GM04504 (cell line): Measurements from ENCODE around the gene IGFALS.

Experiments used
- DNase-seq: peaks from one replicate; pipeline ENCODE4 v3.0.0-alpha.2; 2012; ENCODE audit warnings: low read depth

Gene IGFALS

DNA sequence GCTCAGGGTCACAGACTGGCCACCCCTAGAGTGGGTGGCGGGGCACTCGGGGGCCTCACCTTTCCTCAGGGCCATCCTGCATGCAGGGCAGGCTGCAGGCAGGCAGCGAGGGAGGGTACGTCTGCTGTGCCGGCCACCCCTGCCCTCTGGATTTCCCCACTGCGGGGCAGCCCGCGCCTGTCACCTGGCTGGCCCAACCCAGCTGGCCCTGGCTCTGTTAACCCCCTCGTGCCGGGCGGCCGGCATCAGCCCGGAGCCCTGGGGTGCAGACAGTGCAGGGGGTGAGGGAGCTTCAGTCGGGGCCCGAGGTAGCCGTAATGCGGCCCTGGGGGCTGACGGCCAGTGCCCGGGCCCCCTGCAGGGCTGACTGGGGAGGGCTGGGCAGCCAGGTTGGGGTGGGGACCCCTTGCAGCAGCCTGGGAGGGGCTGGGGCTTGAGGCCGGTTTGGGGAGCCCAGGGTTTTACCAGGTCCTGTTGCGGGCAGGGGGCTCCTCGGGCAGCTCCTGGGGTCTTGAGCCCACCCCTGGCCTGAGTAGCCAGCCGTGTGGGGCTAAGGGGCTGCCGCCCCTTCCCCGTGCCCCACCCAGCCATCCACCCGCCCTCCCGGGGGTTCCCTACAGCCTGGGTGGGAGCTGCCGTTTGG is at the start of gene IGFALS:
Gene IGFALS (minus strand): TSS at position 128 of the 643 bp plus-strand sequence. CDS start 53 bp downstream, at position 75.
- DNase-seq: no peak

DNA sequence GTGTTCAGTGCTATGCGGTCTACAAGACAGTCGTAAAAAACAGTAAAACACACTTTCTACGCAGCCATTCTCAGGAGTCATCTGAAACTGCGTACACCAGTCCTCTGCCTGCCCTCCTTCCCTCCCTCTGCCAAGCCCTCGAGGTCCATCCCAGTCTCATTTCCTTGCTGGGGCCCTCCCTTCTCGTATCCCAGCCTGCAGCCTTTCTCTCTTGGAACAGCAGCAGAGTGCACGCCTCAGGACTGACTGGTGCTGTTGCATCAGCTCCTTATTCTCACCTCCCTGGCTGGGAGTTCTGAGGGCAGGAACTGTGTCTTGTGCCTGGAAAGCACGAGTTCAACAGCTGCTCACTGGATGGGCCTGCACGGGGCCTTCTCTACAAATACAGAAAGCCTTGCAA is 46.0 kb upstream of the IGFALS start:
- DNase-seq: peak; percentile 81

DNA sequence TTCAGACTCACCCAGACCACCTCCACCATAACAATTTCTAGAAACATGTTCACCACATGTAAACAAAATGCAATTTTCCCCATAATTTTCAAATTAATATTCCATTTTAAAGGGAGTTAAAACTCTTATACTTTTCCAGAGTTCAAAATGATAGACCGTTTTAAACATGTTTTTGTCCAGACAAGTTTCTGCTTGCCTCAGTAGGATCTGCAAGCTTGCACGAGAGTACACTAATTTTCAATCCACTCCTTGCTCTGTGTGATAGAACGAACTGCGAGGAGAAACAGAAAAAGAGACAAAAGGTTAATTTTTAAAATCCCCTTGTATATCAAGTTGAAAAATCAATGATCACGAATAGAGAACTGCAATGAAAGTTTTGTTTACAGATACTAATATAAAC is 40.6 kb upstream of the IGFALS start:
- no peak for DNase-seq

DNA sequence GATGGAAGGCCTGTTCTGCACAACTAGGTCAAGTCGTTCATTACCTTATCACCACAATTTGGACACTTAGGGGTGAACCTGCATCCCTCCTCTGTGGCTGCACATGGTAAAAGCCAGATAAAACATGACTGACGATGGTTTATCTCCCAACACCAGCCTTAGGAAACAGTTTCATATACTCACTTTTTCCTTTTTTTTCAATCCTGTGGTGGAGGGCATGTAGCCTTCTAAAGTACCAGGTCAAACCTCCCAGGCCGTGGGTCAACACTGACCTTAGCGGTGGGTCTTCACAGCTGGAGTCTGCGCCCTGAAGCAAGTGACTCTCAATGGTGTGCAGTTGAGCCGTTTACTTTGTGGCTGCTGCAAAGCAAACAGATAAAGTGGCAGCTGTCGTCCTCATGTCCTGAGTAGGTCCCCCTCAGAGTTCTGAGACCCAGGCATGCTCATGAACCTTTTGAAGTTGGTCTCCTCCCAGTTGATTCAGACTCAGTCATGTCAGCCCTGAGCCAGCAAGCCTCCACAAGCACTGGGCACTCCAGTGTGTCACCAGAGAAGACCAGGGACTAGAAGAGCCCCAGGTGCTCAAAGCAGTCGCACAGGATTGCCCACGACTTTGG is 39.4 kb upstream of the IGFALS start:
- DNase-seq: no peak

DNA sequence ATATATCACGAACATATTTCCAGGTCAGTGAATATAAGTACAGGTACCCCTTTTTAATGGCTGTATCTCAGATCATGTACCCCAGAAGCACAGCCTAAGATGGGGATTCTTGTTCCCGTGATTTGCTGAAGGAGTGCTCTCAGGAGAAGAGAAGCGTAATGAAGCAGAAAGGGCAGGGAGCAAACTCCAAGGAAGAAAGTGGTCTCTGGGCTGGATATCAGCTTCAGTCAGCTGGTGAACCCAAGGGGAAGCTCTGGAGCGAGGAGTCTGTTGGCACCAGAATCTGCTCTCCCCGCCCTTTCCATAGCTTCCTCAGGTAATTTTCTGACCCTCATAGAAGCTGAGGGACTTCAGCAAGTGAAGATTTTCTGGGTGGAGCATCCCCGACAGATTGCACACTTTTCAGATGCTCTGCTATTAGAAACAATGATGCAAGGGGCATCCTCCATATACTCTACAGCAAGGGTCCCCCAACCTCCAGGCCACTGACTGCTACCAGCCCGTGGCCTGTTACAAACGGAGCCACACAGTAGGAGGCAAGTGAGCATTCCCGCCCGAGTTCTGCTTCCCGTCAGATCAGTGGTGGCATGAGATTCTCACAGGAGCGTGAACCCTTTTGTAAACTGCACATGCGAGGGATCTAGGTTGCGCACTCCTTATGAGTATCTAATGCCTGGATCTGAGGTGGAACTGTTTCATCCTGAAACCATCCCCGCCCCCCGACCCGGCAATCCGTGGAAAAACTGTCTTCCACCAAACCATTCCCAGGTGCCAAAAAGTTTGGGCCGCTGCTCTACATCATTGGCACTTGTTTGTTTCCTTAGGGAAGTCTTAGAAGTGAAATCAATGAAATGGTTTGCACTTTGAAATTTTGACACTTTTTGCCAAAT is 37.9 kb upstream of the IGFALS start:
- DNase-seq: no peak

DNA sequence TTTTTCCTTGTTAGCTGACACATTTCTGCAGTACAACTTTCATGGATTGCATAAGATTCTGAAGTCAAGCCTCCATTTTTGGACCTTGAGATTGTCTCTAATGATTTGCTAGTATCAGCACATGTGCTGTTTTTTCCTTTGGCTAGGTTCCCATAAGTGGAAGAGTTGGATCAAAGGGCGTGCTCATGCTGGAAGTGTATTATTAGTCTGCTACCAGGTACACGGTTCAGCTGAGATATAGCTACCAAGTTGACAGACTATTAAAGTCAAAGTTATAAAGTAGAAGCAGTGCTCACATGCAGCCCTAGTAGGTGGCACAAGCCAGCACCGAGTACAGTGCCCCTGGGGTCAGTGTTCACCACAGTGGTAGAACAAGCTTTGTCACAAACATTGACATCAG is 36.7 kb upstream of the IGFALS start:
- DNase-seq: no peak

DNA sequence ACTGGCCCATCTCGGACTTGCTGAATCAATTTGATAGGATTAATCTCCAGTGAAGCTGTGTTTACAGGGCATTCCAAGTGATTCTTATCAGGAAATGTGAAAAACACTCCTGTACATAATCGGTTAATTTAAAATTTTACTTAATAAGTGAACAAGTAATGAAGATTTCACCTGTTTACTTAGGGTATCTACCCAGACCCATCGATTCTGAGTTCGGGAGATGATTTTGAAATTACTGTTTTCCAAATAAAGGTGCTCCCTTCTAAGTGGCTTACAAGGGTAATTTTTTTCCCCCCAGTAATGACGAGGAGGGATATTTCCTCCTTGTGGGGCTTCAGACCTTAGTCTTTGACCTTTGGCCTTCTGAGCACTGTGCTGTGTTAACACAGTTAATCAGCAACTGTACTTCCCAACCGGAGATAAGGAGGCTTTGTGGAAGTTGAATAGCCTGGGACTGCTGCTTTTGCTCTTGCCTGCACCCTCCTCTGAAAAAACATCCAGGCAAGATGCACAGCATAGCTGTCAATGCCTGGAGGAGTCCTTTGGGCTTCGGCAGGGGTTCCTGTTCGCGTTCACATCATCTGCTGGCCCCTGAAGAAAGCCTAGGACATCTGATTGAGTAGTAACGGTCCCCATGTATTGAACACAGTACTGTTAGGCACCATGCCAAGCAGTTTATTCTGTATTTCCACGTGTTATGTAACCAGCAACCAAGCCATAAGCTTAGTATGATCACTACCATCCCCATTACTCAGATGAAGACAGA is 35.3 kb upstream of the IGFALS start:
- DNase-seq: no peak

DNA sequence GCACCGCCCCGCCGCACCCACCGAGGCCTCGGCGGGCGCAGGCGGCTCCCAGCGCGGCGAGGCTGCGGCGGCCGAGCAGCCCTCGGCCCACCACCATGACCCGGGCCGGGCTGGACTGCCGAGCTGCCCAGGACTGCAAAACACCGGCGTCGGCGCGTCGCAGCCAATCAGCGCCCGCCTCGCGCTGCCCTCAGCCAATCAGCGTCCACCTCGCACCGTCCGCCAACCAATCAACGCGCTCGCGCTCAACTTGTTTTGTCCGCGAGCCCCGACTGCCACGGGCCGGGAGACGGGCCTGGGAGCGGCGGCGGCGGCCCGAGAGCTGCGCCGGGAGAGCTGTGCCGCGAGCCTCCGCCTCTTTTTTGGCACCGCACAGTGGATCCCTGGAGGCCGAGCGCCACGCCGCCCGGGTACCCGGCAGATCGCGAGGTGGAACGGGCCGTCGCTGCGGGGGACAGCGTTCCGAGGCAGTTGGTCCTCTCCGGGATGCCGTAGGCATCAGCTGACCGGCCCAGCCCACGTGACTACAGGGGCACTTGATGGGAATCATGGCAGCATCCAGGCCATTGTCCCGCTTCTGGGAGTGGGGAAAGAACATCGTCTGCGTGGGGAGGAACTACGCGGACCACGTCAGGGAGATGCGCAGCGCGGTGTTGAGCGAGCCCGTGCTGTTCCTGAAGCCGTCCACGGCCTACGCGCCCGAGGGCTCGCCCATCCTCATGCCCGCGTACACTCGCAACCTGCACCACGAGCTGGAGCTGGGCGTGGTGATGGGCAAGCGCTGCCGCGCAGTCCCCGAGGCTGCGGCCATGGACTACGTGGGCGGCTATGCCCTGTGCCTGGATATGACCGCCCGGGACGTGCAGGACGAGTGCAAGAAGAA is 33.4 kb upstream of the IGFALS start, which contains the start of the genes FAHD1 and HAGH:
Gene FAHD1 (plus strand): TSS at position 516 of the 883 bp plus-strand sequence. CDS start 33 bp downstream, at position 549.
Gene HAGH (minus strand): TSS at position 135 of the 883 bp plus-strand sequence. CDS start 38 bp downstream, at position 97.
- DNase-seq: peak; percentile 89

DNA sequence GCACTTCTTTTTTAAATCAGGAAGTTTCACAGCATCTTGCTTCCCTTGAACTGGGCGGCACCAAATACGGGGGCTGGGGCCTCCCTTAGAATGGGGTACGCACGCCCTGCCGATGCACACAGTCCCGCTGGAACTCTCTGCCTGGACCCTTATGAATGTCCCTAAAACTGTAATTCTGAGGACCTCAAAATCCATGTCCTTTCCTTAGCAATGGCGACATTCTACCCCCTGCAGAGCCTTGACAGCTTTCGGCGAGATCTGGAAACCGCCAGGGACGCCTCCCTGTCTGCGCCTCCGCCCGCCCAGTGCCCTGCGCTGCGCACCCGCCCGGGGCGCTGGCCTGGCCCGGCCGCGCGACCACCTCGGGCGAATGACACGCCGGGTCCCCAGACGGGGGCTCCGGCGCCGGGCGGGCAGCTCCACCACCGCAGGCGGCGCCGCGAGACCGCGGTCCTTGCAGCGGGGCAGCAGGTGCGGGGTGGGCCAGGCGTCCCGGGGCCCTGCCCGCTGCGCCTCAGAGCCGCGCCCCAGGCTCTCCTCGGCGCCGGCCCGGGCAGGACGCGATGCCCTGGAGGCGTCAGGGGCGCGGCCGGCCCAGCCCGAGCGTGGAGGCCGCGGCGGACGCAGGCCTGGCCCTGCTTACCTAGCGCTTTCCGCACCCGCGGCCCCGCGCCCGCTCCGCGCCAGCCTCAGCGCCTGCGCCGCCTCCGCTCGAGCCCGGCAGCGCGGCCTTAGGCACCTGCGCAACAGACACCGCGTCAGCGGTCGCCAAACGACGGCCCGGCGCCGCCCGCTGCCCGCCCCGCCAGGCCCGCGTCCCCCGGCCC is 32.6 kb upstream of the IGFALS start:
- DNase-seq: no peak

DNA sequence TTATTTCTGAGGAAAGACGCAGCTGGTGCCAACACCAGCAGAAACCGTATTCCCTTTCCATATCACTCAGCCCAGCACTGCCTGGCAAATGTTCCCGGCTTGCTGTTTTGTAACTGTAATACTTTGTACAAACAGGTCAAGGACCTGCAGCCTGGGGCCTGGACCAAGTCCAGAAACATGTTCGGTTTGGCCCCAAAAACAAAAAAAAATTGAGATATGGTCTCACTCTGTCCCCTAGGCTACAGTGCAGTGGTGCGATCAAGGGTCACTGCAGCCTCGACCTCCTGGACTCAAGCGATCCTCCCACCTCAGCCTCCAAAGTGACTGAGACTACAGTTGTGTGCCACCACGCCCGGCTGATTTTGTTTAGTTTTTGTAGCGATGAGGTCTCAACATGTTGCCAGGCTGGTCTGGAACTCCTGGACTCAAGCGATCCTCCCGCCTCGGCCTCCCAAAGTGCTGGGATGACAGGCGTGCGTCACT is 31.9 kb upstream of the IGFALS start:
- DNase-seq: no peak

DNA sequence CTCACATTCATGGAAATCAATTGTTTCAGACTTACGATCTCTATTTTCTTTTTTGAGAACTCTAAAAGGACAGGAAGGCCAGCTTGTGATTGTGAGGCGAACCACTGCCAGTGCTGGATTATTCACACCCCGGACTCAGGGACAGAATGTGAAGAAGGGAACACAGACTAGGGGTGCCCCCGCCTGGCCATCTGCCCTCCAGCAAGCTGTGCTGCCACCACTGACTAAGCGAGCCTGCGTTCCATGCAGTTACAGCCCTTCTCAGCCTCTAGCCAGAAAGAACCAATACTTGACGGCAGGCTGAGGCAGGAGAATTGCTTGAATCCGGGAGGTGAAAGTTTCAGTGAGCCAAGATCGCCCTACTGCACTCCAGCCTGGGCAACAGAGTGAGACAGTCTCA is 30.3 kb upstream of the IGFALS start:
- no peak for DNase-seq

DNA sequence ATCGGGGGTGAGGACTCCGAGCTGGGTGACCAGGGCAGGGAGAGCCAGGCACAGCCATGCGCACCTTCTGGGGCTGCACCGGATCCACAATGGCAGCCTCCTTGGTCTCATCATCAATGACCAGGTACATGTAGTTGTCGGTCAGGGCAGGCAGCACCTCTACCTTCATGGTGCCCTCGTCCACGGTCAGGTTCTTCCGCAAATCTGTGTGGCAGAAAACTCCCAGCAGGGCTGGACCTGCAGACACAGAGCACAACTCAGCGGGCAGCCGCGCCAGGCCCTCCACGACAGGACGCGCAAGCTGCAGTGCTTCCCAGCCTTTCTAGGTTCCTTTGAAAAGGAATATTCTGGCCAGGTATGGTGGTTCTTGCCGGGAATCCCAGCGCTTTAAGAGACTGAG is 29.3 kb upstream of the IGFALS start:
- no peak for DNase-seq

DNA sequence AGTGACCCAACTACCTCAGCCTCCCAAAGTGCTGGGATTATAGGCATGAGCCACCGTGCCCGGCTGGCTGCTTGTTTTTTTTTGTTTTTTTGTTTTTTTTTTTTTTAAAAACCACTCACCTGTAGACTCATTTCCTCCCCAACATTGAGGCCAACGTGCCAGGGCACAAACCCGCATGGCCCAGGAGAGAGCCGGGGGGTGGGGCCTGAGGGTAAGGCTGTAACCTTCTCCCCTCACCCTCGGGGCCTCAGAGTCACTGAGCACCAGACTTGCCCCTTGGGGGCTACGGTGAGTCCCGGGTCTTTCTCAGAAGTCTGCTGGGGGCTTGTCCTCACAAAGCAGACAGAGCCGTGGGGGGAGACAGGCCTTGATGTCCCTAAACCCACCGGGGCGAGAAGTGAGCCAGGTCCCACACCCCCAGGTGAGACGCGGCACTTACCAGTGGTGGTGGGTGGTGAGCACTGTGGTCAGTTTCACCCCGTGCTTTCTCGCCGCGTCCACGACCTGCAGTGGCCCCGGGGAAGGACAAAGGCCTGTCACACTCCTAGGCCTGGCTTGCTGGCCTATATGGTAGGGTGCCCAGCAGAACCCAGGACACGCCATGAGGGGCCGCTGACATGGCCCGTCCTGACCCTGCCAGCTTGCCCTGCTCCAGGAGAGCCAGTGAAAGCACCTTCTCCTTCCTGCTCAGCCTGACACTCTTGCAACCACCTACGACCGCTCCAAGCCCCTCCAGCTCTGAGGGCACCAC is 28.5 kb upstream of the IGFALS start:
- no peak for DNase-seq

DNA sequence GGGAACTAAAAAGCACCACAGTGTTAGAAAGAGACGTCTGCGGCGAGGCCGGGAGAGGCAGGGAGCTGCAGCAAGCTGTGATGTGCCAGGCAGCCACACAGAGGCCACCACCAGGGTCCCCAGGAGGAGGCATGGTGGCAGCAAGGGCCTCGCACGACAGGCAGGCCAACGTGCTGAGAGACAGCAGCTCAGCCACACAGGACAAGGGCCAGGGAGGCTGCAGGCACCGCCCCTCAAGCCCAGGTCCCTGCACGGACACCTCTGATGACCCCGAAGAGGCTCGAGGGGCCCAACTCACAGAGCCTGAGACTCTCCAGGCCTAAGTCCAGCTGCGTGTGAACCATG is 27.4 kb upstream of the IGFALS start:
- DNase-seq: no peak

DNA sequence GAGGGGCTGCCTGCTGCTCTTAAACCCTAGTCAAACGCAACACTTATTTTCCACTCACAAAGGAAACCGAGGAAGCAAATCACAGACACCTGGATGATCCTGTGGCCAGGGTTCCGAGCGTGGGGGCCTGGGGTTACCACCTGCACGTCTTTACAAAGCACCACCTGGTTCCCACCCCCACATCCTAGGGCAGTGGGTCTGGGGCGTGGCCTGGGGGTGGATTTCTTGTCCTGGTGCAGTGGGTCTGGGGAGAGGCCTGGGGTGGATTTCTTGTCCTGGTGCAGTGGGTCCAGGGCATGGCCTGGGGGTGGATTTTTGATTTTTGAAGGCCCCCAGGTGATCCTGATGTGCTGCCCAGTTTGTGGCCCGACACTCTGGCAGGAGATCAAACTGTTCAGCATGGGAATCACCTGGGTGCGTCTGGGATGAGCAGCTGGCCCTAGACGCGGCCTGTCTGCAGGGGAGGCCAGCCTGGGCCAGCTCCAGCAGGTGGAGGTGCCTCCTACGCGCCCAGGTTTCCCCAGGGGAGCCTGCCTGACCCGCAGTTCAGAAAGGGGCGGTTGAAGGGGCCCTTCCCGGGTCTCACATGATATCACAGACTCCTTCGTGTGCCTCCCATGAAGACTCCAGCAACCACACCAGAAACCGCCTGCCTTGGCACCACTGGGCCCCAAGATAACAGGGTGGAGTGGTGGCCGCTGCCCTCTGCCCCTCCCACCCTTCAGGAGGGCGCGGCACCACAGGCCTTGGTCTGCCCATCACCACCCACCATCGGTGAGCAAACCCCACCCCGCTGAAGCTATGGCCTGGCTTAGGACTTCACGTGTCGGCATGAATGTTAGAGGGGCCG is 26.8 kb upstream of the IGFALS start:
- DNase-seq: no peak

DNA sequence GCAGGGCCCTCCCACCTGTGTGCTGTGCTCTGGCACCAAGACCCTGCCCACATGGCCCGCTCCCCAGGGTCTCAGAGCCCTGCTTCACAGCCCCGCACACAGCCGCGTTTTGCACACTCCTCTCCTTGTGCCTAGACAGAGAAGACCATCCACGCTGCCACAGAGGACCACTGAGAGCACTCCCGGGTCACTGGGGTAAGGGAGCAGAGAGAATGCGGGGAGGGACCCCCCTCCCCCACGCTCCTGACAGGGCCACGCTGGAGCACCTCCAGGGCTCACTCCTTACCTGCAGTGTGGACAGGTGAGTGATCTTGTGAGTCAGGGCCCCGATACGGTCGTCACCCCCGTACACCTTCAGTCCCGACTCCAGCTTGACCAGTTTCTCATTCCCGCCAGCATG is 26.1 kb upstream of the IGFALS start:
- DNase-seq: no peak

DNA sequence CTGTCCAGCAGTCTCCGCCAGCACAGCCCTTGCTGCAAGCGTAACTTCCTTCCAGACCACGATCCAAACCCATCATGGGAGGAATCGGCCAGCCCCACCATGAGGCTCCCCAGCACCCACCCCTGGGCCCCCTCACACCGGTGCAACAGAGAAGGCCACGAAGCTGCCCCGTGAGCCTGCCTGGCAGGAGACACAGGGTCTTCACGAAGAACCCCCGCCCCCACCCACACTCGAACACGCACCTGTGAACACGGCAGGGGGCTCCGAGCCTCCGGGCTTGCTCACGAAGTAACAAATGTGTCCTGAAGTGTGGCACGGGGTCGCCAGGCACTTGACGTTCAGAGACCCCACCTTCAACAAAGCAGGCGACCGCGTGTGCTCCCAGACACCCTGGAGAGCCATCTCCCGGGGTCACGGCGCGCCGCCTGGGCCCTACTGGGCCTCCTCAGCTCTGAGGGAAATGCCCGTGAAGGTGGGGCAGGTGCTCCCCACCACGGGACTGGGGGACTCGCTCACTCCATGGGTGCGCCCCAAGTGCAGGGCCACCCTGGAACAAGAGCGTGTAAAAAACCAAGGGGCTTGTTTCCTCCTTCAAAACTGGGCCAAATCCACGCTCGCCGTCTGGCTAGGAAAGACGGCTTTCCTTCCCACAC is 25.5 kb upstream of the IGFALS start:
- no peak for DNase-seq
